KBM-7 (cell line): ENCODE measurements around the gene GLT1D1.

Experiments used
- DNase-seq: peaks from one replicate; pipeline ENCODE4 v3.0.0-alpha.2; 2015
- in situ Hi-C: fragments of 300-500 bp; cut with MboI; formaldehyde crosslinking; loops from 2 replicates; pipeline ENCODE4 v1.14.3; 2020; ENCODE audit warnings: low sequenced_read_pairs, low pct_unique_long_range_greater_than_20kb, mixed read lengths

Gene GLT1D1

DNA sequence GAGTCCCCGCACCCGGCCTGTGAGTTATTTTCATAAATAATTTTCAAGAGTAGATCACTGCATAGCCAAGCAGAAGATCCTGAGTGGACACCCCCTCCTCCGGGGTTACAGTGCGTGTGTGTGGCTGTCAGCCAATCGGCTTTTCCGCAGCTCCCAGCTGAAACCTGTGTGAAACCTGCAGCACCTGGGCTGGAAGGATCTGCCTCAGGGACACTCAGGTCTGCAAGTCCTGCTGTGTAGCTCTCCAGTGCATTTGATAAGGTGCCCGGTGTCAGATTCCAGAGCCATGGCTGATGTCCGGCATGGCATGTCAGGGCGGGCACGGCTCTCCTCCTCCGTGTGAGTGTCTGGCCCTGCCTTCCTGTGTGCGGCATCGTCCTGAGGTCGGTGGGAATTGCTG is 124.8 kb downstream of the GLT1D1 start:
- DNase-seq, result no peak
- in situ Hi-C loops, result no loop called here

DNA sequence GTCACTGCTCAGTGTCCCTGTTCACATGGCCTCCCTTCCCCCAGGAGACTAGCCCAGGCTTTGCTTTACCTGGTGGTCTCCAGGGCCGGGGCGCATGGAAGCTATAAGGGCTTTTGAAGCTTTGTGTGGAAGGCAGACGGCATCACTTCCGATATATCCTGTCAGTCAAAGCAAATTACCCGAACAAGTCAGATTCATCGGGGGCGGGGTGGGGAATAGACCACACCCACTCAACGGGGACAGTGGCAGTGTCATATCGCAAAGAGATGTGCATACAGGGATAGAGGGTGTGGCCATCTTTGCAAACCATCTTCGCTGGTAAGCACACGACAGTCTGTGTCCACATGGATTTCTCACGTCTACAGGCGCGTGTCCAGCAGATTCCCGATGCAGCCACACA is 127.3 kb downstream of the GLT1D1 start:
- in situ Hi-C loops, result no loop called here
- no peak for DNase-seq

DNA sequence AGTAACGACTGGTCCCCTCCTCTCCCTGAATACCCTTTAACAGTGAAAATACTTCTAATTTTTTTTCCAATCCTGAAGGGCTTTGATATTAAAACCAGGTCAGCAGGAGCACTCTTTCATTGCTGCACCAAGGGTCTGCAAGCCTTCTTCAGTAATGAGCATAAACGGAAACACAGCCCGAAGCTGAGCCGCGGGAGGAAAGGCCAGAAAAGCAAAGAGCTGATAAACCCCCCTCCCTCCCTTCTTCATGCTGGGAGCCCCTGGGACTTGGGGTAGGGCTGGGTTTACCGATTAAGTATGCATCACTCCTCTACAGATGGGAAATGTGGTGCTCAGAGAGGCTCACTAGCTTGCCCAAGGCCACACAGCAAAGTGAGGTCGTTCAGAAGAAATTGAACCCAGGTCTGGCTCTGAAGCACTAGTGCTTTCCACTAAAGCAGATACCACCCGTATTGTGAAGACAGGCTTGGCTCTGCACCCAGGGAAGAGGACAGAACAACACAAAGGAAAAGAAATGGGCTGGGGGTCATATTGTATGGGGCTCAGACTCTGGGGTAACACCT is 128.8 kb downstream of the GLT1D1 start:
- DNase-seq, result no peak
- in situ Hi-C loops, result no loop called here

DNA sequence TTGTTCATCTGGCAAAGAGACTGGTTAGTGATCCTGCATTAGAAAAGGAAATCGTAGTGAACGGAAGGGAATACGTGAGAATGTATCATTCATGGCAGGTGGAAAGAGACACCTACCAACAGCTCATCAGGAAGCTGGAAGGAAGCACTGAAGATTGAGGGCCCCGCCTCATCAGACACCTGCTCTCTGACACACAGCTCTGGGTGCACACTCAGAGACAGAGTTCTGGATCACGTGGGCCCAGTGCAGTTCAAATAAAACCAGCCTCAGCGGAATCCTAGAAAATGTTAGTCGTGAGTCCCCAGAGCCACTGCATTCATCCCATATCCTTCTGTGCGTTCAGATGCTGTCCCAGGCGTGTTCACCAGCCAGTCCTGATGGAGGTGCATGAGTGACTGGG is 129.7 kb downstream of the GLT1D1 start:
- no peak for DNase-seq
- in situ Hi-C loops, result no loop called here

DNA sequence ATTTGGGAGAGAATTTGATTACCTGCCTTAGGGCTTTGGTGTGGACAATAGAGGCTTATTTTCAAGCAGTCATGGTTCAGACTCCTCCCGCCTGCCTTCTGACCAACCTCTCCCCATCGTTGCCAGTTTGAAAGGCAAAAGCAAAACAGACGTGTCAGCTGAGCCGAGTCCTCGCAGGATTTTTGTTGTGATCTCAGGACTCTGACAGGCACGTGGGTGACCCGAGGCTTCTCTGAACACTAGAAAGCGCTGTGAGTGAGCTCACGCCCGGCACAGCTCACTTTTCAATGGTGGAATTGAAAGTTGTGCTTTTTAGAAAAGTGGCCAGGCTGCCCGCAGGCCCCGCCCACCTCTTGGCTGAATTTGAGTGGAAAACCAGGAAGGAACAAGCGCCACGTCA is 130.1 kb downstream of the GLT1D1 start:
- DNase-seq, result no peak
- in situ Hi-C loops, result no loop called here

DNA sequence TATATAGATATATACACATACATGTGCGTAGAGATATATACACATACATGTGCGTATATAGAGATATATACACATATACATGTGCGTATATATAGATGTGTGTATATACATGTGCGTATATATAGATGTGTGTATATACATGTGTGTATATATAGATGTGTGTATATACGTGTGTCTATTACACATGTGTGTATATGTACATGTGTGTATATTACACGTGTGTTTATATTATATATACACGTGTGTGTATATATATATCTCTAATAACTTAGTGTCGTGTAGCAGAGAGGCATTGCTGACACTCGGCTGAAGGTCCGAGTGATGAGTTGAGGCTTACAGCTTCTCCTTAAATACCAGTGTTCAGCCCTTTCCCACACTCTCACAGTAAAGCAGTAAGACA is 133.7 kb downstream of the GLT1D1 start:
- DNase-seq, result no peak
- in situ Hi-C loops, result no loop called here

DNA sequence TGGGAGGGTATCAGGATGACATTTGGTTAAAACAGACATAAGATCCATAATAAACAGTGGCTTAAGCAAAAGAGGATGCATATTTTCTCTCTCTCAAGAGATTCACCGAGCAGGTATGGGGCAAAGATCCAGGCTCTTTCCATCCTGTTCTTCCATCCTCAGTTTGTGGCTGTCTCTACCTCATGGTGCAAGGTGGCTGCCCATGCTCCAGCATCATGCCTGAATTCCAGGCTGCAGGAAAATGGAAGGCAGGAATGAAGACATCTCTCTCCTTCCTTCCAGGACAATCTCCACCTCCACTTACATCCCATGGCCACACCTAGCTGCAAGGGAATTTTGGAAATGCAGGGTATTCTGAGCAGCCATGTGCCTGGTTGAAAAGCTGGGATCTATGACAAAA is 136.0 kb downstream of the GLT1D1 start:
- DNase-seq, result no peak
- in situ Hi-C loops, result no loop called here

DNA sequence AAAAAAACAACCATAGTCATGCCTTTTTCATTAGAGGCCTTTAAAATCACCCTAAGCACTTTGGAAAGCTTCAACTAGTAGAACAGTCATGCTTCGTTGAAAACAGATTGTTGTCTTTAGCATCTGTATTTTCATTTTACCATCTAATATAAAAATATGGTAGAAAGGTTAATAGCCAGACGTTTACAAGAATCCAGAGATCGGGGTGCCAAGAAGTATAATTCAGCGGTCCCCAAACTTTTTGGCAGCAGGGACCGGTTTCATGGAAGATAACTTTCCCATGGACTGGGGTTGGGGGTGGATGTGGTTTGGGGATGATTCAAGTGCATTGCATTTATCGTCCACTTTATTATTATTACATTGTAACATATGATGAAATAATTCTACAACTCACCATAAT is 138.4 kb downstream of the GLT1D1 start:
- in situ Hi-C loops, result no loop called here
- DNase-seq, result no peak

DNA sequence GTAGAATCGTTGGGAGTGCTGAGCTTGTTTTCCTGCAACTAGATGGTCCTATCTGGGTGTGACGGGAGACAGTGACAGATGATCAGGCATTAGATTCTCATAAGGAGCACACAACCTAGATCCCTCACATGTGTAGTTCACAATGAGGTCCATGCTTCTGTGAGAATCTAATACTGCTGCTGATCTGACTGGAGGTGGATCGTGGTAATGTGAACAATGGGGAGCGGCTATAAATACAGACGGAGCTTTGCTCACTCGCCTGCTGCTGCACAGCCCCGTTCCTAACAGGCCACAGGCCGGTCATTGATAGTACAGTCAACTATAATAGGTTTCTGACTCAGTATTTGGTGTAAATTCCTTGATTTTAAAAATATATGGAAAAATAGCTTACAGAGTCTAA is 138.8 kb downstream of the GLT1D1 start:
- in situ Hi-C loops, result no loop called here
- no peak for DNase-seq

DNA sequence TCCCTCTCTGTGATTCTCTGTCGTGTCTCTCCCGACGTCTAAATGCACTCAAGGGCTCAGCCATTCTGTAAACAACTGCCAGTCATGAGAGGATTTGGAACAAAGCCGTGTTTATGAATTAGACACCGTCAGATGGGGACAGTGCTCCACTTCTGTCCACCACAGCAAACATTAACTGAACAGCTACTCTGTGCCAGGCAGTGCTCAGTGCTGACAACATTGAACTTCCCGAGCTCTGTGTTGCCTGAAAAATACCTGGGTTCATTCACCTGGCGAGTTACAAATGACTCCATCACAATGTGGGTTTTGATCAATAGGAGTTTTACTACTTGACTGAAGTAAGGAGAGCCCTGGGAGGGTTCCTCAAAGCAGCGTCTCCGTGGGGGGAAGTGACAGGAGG is 139.3 kb downstream of the GLT1D1 start:
- in situ Hi-C loops, result no loop called here
- DNase-seq, result no peak

DNA sequence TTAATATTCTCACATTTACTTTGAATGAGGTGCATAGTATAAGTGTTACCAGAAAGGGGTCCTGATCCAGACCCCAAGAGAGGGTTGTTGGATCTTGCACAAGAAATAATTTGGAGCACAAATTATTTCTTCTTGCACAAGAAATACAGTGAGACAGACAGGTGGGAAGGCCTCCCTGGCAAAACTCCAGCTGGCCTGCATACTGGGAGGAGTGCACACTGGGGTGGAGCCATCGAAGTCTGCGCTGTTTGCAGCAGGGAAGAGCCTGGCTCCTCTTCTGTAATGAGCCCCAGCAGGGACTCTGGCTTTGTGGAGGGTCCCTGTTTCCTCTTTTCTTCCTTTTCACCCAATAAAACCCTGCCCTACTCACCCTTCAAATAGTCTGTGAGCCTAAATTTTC is 141.6 kb downstream of the GLT1D1 start:
- no peak for DNase-seq
- in situ Hi-C loops, result no loop called here

DNA sequence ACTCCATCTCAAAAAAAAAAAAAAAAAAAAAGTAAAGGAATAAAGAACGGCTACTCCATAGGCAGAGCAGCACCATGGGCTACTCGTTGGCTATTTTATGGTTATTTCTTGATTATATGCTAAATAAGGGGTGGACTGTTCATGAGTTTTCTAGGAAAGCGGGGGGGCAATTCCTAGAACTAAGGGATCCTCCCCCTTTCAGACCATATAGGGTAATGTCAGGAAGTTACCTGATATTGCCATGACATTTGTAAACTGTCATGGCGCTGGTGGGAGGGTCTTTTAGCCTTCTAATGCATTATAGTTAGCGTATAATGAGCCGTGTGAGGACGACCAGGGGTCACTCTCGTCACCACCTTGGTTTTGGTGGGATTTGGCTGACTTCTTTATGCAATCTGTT is 142.3 kb downstream of the GLT1D1 start:
- in situ Hi-C loops, result no loop called here

DNA sequence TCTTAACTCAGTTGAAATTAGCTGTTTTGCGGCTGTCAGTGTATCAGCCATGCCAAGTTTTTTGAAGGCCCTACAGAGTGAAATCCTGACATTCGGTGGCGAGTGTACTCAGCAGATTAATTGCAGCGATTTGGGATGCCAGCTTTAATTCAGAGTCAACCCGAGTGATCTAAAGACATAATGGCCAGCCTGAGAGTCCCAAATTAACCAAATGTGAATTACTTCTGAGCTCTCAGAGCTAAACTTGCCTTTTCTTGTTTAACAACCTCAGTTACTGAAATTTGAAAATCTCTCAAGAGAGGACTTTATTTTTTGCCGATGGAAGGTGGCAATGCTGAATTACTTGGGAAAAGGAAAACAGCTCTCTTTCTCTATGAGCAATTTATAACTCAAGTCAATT is 148.5 kb downstream of the GLT1D1 start:
- DNase-seq, result no peak
- in situ Hi-C loops, result no loop called here

More for the DNA sequence above, 142.3 kb downstream of the GLT1D1 start:
- no peak for DNase-seq

DNA sequence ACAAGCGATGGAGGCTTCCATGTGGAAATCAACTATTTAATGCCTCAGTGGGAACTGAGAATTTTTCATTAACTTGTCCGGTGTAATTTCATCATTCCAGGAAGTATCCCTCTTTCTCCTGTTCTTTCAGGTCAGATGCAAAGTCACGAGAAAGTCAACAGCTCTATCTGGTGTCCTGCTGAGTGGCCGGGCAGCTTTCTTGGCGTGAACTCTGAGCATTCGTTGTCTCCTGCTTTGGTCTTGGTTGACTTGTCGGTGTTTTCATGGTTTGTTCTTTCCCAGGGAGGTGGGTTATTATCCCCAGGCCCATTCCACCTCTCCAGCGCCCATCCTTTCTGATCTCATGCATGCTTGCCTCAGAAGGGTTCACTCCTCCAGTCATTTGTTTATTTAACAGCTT is 149.1 kb downstream of the GLT1D1 start:
- no peak for DNase-seq
- in situ Hi-C loops, result no loop called here

DNA sequence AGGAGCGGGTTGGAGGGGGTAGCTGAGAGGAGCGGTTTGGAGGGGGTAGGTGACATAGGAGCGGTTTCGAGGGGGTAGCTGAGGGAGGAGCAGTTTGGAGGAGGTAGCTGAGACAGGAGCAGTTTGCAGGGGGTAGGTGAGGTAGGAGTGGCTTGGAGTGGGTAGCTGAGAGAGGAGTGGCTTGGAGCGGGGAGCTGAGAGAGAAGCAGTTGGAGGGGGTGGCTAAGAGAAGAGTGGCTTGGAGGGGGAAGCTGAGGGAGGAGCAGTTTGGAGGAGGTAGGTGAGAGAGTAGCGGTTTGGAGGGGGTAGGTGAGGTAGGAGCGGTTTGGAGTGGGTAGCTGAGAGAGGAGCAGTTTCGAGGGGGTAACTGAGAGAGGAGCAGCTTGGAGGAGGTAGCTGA is 152.1 kb downstream of the GLT1D1 start:
- no peak for DNase-seq
- in situ Hi-C loops, result no loop called here

DNA sequence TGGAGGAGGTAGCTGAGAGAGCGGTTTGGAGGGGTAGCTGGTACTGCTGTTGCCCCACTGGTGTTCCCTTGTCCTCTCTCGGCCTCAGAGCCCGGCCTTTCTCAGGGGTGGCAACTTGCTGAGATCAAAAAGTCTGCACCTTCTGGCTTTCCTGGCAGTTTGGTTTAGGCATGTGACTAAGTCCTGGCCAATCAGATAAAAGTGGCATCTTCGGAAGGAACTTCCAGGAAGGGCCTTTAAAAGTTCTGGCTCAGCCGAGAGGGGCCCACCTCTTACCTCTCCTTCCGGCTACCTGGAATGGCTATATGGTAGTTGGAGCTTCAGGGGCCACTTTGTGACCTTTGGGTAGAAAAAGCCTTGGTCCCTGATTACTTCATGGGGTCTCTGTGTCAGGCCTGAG is 152.6 kb downstream of the GLT1D1 start:
- no peak for DNase-seq
- in situ Hi-C loops, result no loop called here

DNA sequence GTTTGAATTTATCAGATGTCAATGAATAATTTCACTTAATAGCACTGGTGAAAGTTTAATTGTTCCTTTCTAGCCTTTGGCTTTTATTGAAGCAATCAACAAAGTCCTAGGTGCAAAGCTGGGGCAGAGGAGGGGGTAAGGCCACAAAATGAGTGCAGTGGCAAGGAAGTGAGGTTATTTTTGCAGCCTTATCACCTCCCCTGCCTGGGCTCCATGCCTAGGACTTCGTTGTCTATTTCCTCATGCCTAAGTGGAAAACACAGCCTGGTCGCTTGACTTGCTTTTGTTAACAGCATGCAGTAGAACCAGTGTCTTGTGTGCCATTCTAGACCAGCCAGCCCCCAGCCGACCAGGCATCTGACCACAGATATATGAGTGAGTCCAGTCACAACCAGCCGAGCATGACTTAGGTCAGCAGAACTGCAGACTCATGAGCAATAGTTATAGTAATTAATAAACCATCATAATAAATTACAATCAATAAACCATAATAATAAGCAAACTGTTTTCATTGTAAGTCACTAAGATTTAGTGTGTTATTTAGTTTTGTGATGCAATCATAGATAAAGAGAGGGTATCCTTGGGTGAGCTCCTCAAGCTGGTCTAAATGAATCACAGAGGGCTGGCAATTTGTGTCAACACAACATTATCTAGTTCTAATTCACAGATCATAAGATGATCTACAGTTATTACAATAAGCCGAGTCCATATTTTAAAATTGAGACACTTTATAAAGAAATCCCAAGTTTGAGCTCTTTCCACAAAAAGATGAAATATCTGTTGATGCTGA is 156.8 kb downstream of the GLT1D1 start:
- in situ Hi-C loops, result no loop called here
- no peak for DNase-seq

DNA sequence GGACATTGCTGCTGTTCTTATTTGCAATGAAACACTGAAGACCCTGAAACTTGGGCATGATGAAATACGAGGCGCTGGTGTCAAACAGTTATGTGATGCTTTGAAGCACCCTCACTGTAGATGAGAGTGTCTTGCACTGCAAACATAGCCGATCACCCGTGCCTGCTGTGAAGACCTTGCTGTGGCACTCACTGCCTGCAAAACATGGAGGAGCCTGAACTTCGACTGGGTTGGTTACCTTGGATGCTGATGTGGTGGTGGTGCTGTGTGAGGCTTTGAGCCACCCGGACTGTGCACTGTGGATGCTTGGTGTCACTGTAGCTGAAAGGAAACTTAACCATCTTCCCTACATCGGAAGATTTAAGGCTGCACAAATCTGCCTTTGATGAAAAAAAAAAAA is 162.9 kb downstream of the GLT1D1 start:
- in situ Hi-C loops, result no loop called here
- DNase-seq, result no peak

DNA sequence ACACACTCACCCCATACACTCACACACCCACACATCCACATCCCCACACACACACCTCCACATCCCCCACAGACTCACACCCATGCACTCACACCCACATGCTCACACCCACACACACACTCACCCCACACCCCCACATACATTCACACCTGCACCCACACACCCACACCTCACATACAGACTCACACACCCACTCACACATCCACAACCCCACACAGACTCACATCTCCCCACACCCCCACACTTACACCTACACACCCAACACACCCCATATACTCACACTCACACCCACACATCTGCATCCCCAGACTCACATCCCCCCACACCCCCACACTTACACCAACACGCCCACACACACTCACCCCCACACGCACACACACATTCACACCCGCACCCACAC is 171.8 kb downstream of the GLT1D1 start:
- in situ Hi-C loops, result no loop called here
- no peak for DNase-seq

DNA sequence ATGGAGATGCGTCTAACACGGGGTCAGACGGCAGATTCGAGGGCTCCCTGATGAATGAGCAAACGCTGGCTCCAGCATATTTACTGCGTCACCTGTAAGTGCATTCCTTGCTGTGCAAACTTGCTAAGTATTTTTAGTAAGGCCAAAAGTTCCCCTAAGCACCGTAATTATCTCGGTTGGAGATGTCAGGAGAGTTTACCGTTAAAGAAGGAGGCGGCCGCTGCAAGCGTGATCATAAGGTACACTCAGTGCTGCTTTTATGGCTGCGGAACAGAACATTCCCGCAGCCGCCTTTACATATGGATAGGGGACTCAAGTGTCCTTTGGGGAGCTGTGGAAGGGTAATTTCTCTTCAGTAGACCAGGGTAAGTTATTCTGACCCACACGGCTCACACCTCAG is 175.6 kb downstream of the GLT1D1 start:
- in situ Hi-C loops, result no loop called here
- no peak for DNase-seq
